GM04504 (cell line): ENCODE results near the gene NOD2.

Experiments used
- DNase-seq: peaks from one replicate; pipeline ENCODE4 v3.0.0-alpha.2; 2012; ENCODE audit warnings: low read depth

The NOD2 gene

DNA sequence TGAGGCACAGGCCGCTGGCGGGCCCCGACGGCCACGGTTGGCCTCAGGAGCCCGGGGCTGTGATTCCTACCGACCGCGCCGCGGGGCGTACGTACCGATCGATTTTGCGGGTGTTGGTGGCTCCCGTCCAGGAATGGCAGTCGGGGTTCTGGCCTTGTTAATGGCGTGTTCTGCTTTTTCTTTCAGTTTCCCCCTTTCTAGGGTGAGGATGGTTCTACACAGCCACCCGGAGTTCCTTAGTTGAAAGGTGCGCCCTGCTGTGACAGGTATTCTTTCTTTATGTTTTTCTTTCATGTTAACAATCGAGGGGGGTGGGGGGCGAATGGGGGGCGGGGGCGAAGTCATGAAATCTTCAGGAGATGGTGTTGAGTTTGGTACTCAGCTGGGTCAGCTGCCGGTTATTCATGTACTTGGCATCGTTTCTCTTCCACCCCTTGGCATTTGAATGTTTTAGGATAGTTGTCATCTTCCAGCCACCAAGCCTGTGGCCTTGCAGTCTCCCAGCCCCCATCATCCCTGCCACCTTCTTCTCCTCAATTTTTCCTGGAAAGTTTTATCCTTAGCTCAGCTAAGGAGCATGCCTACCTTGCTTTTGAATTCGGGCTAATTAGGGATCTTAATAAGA lies 49.3 kb downstream of the NOD2 start:
- no peak for DNase-seq

DNA sequence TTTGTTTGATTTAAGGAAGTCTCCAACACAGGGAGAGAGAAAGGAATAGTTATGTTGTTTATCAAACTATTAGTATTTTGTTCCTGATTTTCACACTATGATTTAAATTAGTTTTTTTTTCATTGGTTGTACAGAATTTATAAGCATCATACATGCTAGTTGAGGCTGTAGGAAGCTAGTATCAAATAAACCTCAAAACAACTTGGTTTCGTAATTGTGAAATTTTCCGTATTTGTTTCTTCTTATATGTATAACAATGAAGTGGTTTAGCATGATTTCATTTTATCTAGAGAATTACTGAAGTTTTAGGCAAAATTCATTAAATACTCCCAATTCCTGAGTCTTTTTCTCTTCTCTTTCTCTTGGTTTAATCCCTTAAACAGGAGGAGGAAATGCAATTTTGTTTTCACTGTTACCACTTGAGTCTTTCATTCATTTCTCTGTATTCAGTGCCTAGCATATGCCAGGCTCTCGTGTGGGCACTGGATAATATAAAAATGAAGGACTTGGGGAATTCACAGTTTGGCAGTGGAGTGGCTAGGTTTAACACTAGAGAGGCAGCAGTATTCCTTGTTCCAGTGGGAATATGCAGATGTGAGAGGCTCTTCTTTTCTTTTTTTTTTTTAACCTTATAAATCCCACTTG lies 50.3 kb downstream of the NOD2 start:
- no peak for DNase-seq

DNA sequence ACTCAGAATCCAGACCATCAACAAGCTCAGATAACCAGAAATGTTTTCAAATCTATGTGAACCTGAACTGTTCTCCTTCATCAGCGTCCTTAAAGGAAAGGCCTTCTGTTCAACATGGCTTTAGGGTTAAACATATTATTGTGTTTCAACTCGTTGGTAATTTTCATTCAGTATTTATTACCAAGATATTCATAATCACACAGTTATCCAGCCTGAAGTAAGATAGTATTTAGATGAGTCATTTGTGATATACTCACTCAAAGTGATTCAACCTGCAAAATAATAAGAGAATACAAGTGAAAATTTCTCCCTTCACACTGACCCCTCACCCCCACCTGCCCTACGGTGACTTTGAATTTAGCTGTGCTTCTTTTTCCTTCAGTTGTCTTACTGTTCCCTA lies 51.5 kb downstream of the NOD2 start:
- DNase-seq = no peak

DNA sequence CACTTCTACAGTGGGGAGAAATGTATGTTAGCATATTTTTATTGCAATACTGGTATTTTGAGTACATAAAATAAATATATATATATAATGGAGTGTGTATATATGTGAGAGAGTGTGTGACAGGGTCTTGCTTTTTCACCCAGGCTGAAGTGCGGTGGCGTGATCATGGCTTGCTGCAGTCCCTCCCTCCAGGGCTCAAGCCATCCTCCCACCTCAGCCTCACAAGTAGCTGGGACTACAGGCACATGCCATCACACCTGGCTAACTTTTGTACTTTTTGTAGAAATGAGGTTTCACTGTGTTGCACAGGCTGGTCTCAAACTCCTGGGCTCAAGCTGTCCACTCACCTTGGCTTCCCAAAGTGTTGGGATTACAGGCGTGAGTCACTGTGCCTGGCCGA lies 52.5 kb downstream of the NOD2 start:
- no peak for DNase-seq

DNA sequence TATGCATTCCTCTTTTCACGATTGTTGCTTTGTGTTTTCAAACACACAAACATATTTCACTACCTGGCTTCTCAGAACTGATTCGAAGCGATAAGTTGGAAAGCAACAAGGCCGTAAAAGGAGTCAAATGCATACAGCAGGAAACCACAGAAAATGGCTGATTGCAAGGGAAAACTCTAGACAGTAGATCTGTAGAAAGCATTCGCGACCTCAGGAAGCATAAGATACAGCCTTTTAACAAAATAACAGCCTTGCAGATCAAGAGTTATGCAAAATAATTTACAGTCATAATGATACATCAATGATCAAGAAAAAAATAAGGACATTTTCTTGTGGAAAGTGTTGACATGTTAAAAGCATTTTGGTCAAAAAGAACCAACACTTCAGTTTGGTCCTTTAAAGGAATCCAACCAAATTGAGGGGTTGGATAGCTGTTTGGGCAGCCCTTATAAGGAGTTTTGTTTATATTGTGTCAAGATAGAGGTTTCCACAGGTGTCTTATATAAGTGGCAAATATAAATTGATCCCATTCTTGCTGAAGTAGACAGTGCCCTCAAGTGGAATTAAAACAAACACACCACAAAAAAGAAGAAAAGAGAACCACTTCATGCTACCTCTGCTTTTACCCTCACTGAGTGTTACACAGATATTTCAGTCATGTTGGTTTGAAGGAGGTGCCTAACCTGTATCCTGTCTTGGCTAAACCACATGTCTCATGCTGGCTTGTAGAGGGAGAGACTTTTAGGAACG lies 54.0 kb downstream of the NOD2 start:
- no peak for DNase-seq

DNA sequence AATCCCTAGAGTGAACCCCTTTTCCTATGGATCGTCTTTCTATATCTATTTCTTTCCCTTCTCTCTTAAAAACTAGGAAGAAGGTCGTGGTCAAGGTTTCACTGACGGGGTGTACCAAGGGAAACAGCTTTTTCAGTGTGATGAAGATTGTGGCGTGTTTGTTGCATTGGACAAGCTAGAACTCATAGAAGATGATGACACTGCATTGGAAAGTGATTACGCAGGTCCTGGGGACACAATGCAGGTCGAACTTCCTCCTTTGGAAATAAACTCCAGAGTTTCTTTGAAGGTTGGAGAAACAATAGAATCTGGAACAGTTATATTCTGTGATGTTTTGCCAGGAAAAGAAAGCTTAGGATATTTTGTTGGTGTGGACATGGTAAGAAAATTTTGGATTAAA lies 58.1 kb downstream of the NOD2 start:
- DNase-seq = no peak

DNA sequence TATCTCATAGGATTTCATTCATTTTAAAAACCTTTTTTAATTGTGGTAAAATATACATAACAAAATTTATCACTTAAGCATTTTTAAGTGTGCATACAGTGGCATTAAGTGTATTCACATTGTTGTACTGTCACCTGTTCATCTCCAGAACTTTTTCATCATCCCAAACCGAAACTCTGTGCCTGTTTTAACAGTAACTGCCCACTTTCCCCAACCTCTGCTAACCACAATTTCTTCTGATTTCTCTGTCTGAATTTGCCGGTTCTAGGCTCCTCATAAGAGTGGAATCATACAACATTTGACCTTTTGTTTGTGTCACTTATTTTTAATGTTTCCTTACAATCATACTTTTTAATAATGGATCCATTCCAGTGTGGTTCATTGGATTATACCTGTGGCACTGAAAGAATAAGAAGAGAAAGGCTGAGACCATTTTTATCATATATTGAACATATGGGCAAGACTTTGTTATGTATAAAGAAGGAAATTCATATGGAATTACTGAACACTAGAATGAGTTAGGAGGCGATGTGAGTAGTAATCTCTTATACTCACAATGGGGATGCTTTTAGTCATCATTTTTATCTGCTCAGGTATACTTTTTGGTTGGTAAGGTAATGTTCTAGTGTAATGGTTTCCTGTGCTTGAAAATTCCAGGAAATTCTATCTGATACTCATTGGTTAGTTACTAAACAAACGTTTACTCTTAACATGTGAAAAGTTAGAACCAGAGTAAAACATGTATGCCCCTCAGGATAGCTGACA lies 59.2 kb downstream of the NOD2 start:
- DNase-seq = no peak

DNA sequence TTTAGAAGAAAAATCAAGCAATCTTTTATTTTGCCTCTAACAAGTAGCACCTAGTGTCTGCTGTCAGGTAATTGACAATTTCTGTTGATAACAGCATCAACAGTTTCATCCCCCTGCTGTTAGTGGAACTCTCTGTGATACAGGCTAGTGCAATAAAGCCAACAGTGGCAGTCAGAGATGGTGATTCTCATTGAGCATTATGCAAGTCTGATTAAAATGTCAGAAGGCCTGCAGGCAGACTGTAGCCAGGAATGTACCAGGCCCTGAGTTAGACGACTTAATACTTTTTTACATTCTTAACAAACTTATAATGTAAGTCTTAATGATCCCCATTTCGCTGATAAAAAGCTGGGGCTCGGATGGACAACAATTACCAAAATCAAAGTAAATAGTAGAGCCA lies 63.1 kb downstream of the NOD2 start:
- DNase-seq = no peak

DNA sequence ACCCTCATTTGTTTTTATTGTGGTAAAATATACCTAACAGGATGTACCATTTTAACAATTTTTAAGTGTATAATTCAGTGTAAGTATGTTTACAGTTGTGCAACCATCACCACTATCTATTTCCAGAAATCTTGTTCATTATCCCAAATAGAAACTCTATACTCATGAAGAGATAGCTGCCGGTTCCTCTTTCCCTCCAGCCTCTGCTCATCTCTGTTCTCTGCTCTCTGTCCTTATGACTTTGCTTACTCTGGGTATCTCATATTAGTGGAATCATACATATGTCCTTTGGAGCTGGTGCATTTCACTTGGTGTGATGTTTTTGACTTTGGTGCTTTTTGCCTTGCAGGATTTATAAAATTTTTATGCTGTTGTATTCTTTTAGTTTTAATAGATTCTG lies 67.9 kb downstream of the NOD2 start:
- DNase-seq = no peak

DNA sequence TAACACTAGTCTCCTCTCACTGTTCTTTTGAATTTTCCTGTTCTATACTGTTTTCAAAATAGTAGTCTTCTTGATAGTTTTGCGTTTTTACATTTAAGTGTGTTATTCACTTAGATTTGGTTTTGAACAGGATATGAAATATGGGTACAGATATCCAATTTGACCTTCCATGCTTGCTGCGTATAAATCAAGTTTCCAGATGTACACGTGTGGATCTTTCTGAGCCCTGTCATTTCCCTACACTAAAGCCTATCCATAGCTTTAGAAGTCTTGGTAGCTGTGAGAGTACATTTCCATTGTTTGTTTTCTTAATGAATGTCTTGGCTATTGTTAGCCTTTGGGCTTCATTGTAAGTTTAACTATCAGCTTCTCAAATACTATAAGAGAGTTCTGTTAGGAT lies 68.8 kb downstream of the NOD2 start:
- DNase-seq = no peak

DNA sequence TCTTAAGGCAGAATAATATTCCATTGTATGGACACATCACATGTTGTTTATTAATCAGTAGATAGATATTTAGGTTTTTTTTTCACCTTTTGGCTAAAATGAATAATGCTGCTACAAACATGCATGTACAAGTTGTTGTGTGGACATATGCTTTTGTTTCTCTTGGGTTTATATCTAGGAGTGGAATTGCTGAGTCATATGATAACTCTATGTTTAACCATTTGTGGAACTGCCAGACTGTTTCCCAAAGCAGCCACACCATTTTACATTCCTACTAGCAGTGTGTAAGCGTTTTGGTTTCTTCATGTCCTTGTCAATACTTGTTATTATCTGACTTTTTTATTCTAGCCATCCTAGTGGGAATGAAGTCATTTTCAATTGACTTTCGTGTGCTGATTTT lies 69.8 kb downstream of the NOD2 start:
- DNase-seq = no peak

DNA sequence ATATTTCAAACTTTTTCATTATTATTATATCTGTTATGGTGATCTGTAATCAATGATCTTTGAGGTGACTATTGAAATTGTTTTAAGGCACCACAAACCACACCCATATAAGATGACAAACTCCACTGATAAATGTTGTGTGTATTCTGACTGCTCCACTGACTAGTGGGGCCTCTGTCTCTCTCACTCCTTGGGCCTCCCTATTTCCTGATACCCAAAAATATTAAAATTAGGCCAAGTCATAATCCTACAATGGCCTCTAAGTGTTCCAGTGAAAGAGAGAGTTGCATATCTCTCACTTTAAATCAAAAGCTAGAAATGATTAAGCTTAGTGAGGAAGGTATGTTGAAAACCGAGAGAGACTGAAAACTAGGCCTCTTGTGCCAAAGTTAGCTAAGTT lies 71.9 kb downstream of the NOD2 start:
- no peak for DNase-seq

DNA sequence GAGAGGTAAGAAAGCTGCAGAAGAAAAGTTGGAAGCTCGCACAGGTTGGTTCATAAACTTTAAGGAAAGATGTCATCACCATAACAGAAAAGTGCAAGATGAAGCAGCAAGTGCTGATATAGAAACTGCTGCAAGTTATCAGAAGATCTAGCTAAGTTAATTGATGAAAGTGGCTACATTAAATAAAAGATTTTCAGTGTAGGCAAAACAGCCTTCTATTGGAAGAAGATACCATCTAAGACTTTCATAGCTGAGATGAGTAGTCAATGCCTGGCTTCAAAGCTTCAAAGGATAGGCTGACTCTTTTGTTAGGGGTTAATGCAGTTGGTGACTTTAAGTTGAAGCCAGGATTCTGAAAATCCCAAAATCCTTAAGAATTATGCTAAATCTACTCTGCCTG lies 72.5 kb downstream of the NOD2 start:
- no peak for DNase-seq

DNA sequence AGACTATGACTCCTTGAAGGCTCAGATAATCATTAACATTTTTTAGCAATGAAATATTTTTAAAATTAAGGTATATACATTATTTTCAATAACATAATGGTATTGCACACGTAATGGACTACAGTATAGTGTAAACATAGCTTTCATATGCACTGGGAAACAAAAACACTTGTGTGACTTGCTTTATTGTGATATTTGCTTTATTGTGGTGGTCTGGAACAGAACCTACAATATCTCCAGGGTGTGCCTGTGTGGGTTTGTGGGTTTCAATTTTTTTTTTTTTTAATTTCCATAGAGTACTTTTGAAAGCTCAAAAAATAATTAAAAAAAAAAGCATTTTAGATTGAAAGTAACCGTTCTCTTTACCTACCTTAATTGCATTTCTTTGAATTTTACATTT lies 73.8 kb downstream of the NOD2 start:
- no peak for DNase-seq

DNA sequence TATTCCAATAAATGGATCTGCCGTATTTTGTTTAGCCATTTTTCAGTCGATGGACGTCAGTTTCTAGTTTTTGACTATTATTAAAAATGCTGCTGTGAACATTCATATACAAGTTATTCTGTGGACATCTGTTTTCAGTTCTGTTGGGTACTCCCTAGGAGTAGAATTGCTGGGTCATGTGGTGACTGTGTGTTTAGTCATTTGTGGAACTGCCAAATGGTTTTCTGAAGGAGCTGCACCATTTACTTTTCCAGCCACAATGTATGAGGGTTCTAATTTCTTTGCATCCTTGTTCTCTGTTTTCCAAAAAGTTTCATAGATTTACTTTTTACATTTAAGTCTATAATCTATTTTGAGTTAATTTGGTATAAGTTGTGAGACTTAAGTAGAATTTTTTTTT lies 78.0 kb downstream of the NOD2 start:
- DNase-seq = peak; percentile 33

DNA sequence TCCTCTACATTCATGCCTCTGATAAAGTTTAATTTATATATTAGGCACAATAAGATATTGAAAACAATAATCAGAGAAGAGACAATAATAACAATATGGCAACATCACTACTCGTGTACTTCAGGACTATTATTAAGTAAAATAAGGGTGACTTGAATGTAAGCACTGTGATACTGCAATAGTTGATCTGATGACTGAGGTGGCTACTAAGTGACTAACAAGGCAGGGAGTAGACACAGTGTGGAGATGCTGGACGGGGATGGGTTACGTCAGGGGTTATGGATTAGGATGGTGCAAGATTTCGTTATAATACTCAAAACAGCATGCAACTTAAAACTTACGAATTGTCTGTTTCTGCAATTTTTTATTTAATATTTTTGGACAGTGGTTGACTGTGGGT lies 81.0 kb downstream of the NOD2 start:
- no peak for DNase-seq

DNA sequence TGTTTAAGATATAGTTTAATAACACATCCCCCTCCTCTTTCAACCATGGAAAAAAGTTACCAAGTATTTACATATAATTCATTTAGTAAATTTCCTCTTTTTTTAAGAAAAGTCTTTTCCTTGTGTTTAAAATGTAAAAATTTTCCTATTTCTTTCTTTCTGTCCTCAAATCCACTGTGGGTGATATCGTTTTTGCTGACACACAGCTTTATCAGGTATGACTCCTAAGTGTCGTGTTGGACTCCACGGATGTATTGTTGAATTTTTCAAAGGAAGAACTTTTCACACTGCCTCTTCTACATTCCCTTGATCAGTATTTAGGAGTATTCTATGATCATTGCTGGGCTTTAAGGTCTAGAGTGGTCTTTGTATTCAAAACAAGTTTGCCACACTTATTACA lies 81.6 kb downstream of the NOD2 start:
- no peak for DNase-seq

DNA sequence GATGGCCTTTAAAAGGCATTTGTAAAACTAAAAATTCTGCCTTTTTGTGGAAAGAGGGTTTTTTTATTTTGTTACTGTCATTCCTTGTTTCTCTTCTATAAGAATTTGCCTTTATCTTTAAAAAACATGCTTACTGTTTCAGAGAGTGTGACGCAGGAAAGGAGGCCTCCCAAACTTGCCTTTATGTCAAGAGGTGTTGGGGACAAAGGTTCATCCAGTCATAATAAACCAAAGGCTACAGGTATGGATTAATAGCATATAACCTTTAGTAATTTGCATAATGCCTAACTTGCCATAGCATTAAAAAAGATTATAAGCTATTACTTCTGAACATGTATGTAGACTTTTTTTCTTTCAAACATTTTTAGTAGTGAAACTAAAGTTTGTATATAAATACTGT lies 82.6 kb downstream of the NOD2 start:
- DNase-seq = no peak

DNA sequence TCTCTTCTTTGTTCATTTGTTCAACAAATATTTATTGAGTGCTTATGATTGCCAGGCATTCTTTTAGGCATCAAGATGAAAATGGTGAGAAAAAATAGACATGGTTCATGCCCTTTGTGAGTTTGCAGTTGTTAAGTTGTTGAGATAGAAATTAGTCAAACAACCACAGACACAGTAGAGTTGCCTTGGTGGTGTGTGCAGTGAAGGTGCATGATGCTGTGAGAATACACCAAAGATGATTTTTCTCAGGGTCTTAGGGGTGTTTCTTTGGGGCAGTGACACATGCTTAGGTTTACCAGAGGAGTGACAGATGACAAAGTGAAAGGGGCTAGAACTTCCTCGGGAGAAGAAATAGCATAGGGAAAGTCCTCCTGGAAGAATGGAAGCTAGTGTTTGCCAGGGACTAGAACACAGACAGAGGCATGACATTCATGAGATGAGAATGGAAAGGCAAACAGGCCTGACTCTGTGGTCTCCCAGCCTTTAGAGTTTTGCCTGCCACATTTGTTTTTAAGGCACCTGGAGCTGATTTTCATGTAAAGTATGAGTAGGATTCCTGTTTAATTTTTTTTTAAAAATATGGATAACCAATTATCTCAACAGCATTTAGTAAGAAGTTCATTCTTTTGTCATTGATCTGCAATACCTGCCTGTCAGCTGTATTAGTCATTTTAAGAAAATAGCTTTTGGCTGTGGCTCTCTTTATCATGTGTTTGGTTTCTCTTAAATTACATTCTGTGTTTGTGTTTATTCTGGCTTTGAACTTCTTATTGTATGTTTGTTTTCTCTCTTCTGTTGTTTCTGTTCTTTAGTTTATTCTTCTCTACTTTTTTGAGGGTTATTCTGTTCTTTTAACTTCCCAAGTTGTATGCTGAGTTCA lies 85.1 kb downstream of the NOD2 start:
- no peak for DNase-seq

DNA sequence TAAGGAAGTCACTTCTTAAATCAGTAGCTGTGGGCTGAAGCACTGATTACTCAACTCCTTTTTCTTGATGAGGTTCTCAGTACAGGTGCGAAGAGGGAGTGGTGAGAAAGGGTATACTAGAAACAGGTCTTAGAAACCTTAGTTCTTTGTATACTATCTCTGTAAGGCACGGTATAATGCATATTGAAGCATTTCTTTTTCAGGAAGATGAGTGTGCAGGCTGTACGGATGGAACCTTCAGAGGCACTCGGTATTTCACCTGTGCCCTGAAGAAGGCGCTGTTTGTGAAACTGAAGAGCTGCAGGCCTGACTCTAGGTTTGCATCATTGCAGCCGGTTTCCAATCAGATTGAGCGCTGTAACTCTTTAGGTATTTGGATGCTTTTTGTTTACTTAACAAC lies 87.6 kb downstream of the NOD2 start:
- DNase-seq = no peak

DNA sequence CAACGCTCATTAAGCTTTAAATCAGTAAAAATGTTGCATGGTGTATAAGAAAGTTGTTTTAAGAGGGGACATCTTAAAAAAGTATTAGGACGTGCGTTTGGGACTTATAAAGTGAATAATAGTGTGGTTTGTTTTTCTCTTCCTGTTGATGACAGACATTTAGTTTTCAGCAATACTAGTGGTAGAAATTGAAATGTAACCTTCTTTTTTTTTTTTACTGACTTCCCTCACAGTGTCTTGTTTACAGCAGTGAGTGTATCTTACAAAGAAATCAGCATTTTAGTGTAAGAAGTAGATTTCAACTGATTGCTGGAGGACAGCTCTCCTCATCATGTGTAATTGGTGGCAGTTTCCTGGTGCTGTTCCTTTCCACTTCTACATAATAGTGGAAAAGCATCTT lies 88.1 kb downstream of the NOD2 start:
- DNase-seq = no peak
